Keratinocyte (primary cell): Measurements from ENCODE around the gene MTHFD2L.

Source experiments
- CTCF ChIP-seq, 3 experiments: IDR thresholded peaks in 1 of 3; conservative IDR thresholded peaks in 1 of 3; optimal IDR thresholded peaks in 1 of 3; 2 replicates in 2 of 3; 3 replicates in 1 of 3; pipeline versions ENCODE3 to v1.5.1; 2011; ENCODE audit warnings: low read length in 3 of 3, mild to moderate bottlenecking in 3 of 3, moderate library complexity in 2 of 3, control low read depth in 1 of 3, inconsistent platforms in 1 of 3; ENCODE audit not compliant: insufficient read depth in 2 of 3; ENCODE audit errors: extremely low read depth in 1 of 3
- EZH2 ChIP-seq: IDR thresholded peaks from one replicate; pipeline ENCODE4 v1.6.1; 2012; ENCODE audit warnings: inconsistent platforms, mild to moderate bottlenecking, low read length, moderate library complexity

GRCh38 chr4:74254386-74254785 lies 96.5 kb downstream of the MTHFD2L start:
- no peak for TF ChIP-seq CTCF (optimal IDR thresholded peaks at IDR 0.05 in 1 of 3, IDR thresholded peaks at IDR 0.05 in 1 of 3, conservative IDR thresholded peaks at IDR 0.05 in 1 of 3; ENCODE audit: extremely low read depth in 1 of 3, insufficient read depth in 2 of 3, low read length in 3 of 3)
- TF ChIP-seq EZH2: no peak
